Suprapubic skin (tissue), 4 donors: Measurements from ENCODE around the gene PAK1.

Experiments used
- EP300 ChIP-seq: sonication (generic); formaldehyde crosslinking; IDR thresholded peaks from one replicate; pipeline ENCODE4 v1.6.1; 2017; ENCODE audit warnings: antibody characterized with exemption
- POLR2A ChIP-seq, 2 donors: fragments of 450-650 bp; IDR thresholded peaks; one replicate each; pipeline ENCODE4 v1.6.1; 2017; ENCODE audit warnings: antibody characterized with exemption in 2 of 2, mild to moderate bottlenecking in 2 of 2, moderate library complexity in 2 of 2
- POLR2AphosphoS5 ChIP-seq, 3 donors: sonication (generic); formaldehyde crosslinking; IDR thresholded peaks; one replicate each; pipeline ENCODE4 v1.6.1; 2017; ENCODE audit warnings: antibody characterized with exemption in 3 of 3
- TF ChIP-seq, protein P1 (sequence below), 2 donors: fragments of 200-600 bp in 1 of 2; fragments of 450-650 bp in 1 of 2; sonication (generic) in 1 of 2; IDR thresholded peaks; one replicate each; pipeline ENCODE4 v1.5.1; 2016 to 2019; ENCODE audit warnings: antibody characterized with exemption in 2 of 2, mild to moderate bottlenecking in 1 of 2, moderate library complexity in 1 of 2

DNA sequence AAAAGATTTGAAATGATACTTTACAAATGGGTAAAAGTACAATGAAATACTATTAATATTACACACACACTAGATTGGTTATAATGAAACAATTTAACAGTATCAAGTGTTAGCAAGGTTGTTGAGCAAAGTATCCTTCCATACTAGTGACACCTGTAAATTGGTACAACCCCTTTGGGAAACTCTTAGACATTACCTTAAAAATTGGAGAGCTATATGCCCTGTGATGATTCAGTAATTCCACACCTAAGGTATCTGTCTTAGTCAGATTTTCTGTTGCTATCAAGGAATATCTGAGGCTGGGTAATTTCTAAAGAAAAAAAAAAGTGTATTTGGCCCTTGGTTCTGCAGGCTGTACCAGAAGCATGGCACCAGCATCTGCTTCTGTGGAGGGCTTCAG lies 165.1 kb downstream of the PAK1 start:
- TF ChIP-seq, protein P1, sequence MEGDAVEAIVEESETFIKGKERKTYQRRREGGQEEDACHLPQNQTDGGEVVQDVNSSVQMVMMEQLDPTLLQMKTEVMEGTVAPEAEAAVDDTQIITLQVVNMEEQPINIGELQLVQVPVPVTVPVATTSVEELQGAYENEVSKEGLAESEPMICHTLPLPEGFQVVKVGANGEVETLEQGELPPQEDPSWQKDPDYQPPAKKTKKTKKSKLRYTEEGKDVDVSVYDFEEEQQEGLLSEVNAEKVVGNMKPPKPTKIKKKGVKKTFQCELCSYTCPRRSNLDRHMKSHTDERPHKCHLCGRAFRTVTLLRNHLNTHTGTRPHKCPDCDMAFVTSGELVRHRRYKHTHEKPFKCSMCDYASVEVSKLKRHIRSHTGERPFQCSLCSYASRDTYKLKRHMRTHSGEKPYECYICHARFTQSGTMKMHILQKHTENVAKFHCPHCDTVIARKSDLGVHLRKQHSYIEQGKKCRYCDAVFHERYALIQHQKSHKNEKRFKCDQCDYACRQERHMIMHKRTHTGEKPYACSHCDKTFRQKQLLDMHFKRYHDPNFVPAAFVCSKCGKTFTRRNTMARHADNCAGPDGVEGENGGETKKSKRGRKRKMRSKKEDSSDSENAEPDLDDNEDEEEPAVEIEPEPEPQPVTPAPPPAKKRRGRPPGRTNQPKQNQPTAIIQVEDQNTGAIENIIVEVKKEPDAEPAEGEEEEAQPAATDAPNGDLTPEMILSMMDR (IDR thresholded peaks at IDR 0.05): no peak
- TF ChIP-seq POLR2AphosphoS5 (IDR thresholded peaks at IDR 0.05) (no peak), POLR2A (IDR thresholded peaks at IDR 0.05) (no peak), EP300 (no peak)
